ENCODE data around the gene COPE.

DNA sequence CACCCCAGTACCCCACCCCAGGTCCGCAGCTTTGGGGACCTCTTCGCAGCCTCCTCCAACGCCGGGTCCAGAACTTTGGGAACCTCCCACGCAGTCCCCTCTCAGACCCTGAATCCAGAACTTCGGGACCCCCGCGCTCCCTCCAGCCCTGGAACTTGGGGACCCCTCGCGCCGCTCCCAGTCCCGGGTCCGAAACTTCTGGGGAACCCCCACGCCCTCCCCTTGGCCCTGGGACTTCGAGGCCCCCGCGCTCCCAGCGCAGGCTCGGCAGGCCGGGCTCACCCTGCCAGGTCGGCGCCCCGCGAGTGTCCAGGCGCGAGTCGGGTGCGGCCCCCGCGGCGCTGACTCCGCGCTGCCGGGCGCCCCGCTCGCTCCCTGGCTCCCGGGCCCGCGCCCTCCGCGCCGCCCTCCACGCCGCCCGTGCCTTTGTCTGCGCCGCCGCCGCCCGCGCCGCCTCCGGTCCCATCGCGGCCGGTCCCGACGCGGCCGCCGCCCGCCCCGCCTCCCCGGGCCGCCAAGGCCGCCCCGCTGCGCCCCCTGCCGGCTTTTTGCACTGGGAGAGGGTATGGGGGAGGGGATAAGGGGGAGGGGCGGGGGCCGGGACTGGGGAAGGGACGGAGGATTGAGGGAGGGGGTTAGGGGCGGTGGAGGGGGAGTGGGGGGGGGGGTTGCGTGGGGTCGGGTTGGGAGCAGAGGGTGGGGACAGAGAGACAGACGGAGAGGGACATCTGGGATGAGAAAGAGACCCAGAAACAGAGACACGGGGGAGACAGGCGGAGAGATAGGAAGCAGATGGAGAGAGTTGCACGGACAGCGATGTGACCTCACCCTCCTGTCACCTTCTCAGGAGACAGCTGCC, 21.8 kb upstream of the COPE start, which contains the start of gene HOMER3:
- TF ChIP-seq CTCF (IDR thresholded peaks at IDR 0.05; ENCODE audit: poor library complexity, severe bottlenecking), result no peak
- no peak for TF ChIP-seq EZH2 (IDR thresholded peaks at IDR 0.05; ENCODE audit: borderline replicate concordance, insufficient read depth, low read length, poor library complexity, severe bottlenecking)
- no peak for TF ChIP-seq POLR2AphosphoS5 (IDR thresholded peaks at IDR 0.05)
